HUES48 (cell line): ENCODE data around the gene MRPS10.
A peak's percentile ranks its signal among the peaks of the same experiment; 100 is the strongest.
"Not testable (repeated sequence)": the region's sequence is repeated elsewhere in the genome, so short reads cannot be mapped to it uniquely, and the experiment has no call there.

Experiments used
- H3K27ac ChIP-seq: one replicate; pipeline ENCODE4 v1.7.0; 2013; ENCODE audit warnings: low read depth, low read length, inconsistent platforms
- H3K27me3 ChIP-seq: 2 replicates; pipeline ENCODE4 v1.6.1; 2013; ENCODE audit warnings: mild to moderate bottlenecking, low read length; ENCODE audit not compliant: control insufficient read depth, insufficient read depth
- H3K36me3 ChIP-seq: 2 replicates; pipeline ENCODE4 v1.6.1; 2013; ENCODE audit warnings: low read length; ENCODE audit not compliant: control insufficient read depth, insufficient read depth
- H3K4me1 ChIP-seq: 2 replicates; pipeline ENCODE4 v1.6.1; 2013; ENCODE audit warnings: mild to moderate bottlenecking, low read length; ENCODE audit not compliant: control insufficient read depth, insufficient read depth
- H3K4me3 ChIP-seq: 2 replicates; pipeline ENCODE4 v1.5.1; 2013; ENCODE audit warnings: mild to moderate bottlenecking, low read depth, low read length
- H3K9ac ChIP-seq: 2 replicates; pipeline ENCODE4 v1.6.1; 2013; ENCODE audit warnings: mild to moderate bottlenecking, low read depth, low read length, moderate library complexity
- H3K9me3 ChIP-seq: 2 replicates; pipeline ENCODE4 v1.6.1; 2013; ENCODE audit warnings: low read length; ENCODE audit not compliant: control insufficient read depth, insufficient read depth

Gene MRPS10

DNA sequence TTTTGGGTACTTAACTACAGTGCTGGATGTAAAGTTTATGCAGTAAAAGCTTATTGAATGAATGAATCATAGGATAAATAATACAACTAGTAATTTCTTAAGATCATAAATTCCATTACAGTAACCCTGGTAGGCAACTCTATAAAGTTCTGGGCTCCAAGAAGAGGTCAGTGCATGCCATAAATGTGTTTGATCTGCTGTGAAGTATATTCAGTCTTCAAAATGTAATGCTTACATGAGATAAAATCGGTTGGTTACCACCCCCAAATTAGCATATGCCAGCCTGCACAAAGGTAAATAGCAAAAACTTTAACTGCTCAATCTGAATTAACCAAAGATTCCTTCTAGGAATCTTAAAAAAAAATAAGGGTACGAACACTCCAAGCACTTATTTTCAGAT lies 10.1 kb downstream of the MRPS10 start:
- not testable (repeated sequence) for H3K27ac ChIP-seq, H3K4me1 ChIP-seq, H3K9ac ChIP-seq, H3K9me3 ChIP-seq, H3K4me3 ChIP-seq, H3K27me3 ChIP-seq
- peaks cover 51% of the 10 kb centered on the region for H3K36me3 ChIP-seq

GRCh38 chr6:42204768-42205282 lies 12.8 kb downstream of the MRPS10 start:
- H3K36me3 ChIP-seq = peaks cover 28% of the 10 kb centered on the region
- no peaks in the 10 kb centered on the region for H3K9me3 ChIP-seq
- H3K4me1 ChIP-seq = no peaks in the 10 kb centered on the region
- H3K9ac ChIP-seq = no peak overlapping the region
- H3K4me3 ChIP-seq = no peak overlapping the region
- no peak overlapping the region for H3K27ac ChIP-seq
- no peaks in the 10 kb centered on the region for H3K27me3 ChIP-seq

DNA sequence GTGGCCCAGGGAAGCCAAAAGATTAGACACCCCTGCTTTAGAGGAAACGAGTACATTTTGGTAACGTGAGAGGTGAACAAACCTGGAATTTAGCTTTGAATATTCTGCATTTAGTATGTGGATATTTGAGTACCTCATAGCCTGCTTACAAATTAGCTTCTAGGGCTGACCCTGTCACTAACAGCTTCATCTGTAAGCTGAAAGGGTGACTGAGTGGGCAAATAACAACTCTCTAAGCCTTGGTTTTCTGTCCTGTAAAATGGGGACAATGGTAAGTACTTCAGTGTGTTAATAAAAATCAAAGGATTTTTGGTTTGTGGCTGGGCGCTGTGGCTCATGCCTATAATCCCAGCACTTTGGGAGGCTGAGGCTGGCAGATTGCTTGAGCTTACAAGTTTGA lies 14.5 kb downstream of the MRPS10 start:
- H3K36me3 ChIP-seq = peaks cover 12% of the 10 kb centered on the region
- H3K4me1 ChIP-seq = no peaks in the 10 kb centered on the region
- H3K9ac ChIP-seq = no peak overlapping the region
- H3K4me3 ChIP-seq = no peak overlapping the region
- no peak overlapping the region for H3K27ac ChIP-seq
- H3K9me3 ChIP-seq = no peaks in the 10 kb centered on the region
- H3K27me3 ChIP-seq = no peaks in the 10 kb centered on the region

DNA sequence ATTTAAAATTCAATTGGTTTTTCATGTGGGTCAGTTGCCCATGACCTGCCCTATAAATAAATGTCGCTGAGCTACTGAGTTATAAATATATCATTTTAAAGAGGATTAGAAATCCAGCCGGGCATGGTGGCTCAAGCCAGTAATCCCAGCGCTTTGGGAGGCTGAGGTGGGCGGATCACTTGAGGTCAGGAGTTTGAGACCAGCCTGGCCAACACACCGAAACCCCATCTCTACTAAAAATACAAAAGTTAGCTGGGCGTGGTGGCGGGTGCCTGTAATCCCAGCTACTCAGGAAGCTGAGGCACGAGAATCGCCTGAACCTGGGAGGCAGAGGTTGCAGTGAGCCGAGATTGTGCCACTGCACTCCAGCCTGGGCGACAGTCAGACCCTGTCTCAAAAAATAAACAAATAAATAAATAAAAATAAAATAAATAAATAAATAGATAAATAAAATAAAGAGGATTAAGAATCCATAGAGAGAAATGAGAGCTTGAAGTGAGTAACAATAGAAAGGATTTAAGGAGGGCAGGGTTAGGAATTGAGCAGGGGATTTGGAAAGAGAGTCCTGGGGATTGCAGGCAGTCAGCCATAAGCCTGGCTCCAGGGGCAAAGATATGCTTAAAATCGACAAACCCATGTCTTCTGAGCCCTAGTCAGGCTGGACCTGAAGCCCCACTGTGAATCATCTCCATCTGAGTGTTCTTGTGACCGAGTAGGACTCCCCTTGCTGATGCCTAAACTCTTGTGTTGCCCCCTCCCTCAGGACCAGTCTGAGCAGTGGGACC lies 15.3 kb downstream of the MRPS10 start:
- not testable (repeated sequence) for H3K27me3 ChIP-seq, H3K9me3 ChIP-seq, H3K4me1 ChIP-seq, H3K27ac ChIP-seq, H3K9ac ChIP-seq, H3K4me3 ChIP-seq, H3K36me3 ChIP-seq

DNA sequence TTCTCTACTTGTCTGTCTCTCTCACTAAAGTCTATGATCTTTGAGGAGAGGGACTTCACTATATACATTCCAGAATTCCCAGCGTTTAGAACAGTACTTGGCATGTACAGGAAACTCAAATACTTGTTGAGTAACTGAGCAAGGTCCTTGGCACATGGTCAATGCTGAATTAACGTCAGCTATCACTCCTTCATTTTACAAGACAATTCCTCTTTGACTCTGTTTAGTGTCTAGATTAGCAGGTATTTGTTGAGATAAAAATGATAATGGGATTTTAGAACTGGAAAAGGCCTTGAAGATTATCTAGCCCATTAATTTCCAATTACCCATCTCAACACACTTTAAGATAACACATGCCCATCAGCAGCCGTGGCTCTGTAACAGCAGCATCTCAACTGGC lies 16.3 kb downstream of the MRPS10 start:
- Histone ChIP-seq H3K27ac (no peak overlapping the region), H3K27me3 (no peaks in the 10 kb centered on the region), H3K9me3 (no peaks in the 10 kb centered on the region), H3K4me1 (no peaks in the 10 kb centered on the region), H3K9ac (no peak overlapping the region), H3K36me3 (no peaks in the 10 kb centered on the region), H3K4me3 (no peak overlapping the region)

DNA sequence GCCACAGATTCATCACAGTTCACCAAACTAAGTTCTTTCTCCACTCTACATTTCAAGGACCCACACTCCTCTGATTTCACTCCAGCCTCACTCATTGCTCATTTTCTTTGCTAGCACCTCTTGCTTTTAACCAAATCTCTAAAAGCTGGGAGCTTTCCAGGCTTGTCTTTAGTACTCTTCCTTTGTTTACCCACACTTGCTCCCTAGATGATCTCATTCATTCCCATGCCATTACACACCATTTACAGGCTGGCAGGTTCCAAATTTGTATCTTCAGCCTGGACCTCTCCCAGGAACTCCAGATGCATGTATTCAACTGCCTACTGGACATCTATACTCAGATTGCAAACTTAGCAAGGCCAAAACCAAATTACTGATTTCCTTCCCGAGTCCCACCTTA lies 17.6 kb downstream of the MRPS10 start:
- H3K27ac ChIP-seq = no peak overlapping the region
- H3K9ac ChIP-seq = no peak overlapping the region
- no peak overlapping the region for H3K4me3 ChIP-seq
- no peaks in the 10 kb centered on the region for H3K27me3 ChIP-seq
- no peaks in the 10 kb centered on the region for H3K4me1 ChIP-seq
- no peaks in the 10 kb centered on the region for H3K36me3 ChIP-seq
- H3K9me3 ChIP-seq = no peaks in the 10 kb centered on the region

- Histone ChIP-seq H3K4me1 (no peaks in the 10 kb centered on the region), H3K27me3 (no peaks in the 10 kb centered on the region), H3K9ac (no peak overlapping the region), H3K36me3 (no peaks in the 10 kb centered on the region), H3K4me3 (no peak overlapping the region), H3K27ac (no peak overlapping the region), H3K9me3 (no peaks in the 10 kb centered on the region)
These were observed 18.3 kb downstream of the MRPS10 start for GRCh38 chr6:42199106-42199981.

DNA sequence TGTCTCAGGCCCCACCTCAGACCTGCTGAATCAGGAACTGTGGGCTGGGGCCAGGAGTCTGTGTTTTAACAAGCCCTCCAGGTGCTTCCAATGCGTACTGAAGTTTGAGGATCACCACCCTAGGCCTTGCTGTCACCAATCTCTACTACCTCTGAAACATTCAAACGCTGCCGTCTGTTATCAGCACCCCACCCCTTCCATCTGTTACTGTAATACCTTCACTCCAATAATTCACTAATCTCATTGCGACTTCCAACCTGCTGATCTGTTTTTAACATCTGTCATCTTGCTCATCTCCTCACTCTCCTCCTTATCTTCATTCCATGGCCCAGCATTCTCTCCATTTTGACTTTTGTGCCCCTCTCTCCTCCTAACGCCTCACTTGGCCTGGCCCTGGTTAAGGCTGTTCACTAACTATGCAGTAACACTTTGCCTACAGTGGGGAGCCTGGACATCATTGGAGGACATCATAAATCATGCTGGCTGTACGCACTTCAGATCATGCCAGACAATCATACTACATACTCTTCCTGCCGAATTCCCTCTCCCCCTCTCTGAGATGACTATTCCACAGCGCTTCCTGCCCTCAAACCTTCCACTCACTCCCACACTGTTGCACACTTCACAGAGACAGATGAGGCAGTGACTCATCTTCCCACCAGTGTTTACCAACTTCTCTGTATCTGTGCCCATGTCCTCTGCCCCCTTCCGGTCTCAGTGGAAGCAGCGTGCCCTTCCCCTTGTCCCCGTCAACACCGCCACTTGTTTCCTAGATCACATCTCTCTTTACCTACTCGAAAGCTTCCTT lies 19.9 kb downstream of the MRPS10 start:
- H3K27me3 ChIP-seq = no peaks in the 10 kb centered on the region
- no peak overlapping the region for H3K4me3 ChIP-seq
- no peak overlapping the region for H3K9ac ChIP-seq
- H3K36me3 ChIP-seq = no peaks in the 10 kb centered on the region
- no peak overlapping the region for H3K27ac ChIP-seq
- peaks cover 13% of the 10 kb centered on the region for H3K4me1 ChIP-seq
- H3K9me3 ChIP-seq = no peaks in the 10 kb centered on the region

- no peaks in the 10 kb centered on the region for H3K27me3 ChIP-seq
- no peaks in the 10 kb centered on the region for H3K36me3 ChIP-seq
- peaks cover 14% of the 10 kb centered on the region for H3K4me1 ChIP-seq
- H3K27ac ChIP-seq = no peak overlapping the region
- H3K4me3 ChIP-seq = no peak overlapping the region
- no peak overlapping the region for H3K9ac ChIP-seq
- H3K9me3 ChIP-seq = no peaks in the 10 kb centered on the region
These were observed 22.2 kb downstream of the MRPS10 start for GRCh38 chr6:42195415-42195814.

DNA sequence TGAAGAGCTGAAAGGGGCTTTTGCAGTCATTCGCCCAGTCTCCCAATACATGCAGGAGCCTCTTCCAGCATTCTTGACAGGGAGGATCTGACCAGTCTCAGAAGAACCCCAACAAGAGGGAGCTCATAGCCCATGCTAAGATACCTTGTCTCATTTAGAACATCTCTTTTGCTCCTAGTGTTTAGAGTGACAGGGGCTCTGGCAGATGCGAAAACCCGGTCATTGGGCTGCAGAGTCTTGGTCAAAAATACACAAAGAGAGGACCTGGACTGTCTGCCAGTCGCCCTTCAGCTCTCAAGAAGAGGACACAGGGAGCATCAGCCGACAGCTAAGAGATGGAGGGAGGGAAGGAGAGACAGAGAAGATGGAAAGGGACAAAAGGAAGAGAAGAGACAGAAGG lies 23.6 kb downstream of the MRPS10 start:
- Histone ChIP-seq H3K9me3 (no peaks in the 10 kb centered on the region), H3K27me3 (no peaks in the 10 kb centered on the region), H3K9ac (no peak overlapping the region), H3K27ac (peak overlapping the region; percentile 29), H3K4me3 (no peak overlapping the region), H3K36me3 (no peaks in the 10 kb centered on the region), H3K4me1 (peaks cover 14% of the 10 kb centered on the region)
